Measurements from ENCODE around the gene ADK. TPM values are rescaled to one million over a fixed set of nuclear protein-coding genes. Genes with fewer than 3 reads are reported as not detected.

ADK gene
- polyA plus RNA-seq, 1 donor (not counting 4 experiments of a cell fraction or from before 2014, with no cell fraction given) = 139 TPM

- FAIRE-seq = no peak
- no peak for TF ChIP-seq EZH2 (IDR thresholded peaks at IDR 0.05; ENCODE audit: low read length)
- TF ChIP-seq CTCF (optimal IDR thresholded peaks at IDR 0.05 in 1 of 3, IDR thresholded peaks at IDR 0.05 in 1 of 3, conservative IDR thresholded peaks at IDR 0.05 in 1 of 3; ENCODE audit: extremely low read depth in 1 of 3, insufficient read depth in 2 of 3, low read length in 3 of 3) = no peak
- peaks cover 37% of the 10 kb centered on the region for H3K79me2 ChIP-seq (ENCODE audit: control insufficient read depth, insufficient read depth, low read length)
These were observed 5.9 kb downstream of the ADK start for GRCh38 chr10:74156919-74157289.

DNA sequence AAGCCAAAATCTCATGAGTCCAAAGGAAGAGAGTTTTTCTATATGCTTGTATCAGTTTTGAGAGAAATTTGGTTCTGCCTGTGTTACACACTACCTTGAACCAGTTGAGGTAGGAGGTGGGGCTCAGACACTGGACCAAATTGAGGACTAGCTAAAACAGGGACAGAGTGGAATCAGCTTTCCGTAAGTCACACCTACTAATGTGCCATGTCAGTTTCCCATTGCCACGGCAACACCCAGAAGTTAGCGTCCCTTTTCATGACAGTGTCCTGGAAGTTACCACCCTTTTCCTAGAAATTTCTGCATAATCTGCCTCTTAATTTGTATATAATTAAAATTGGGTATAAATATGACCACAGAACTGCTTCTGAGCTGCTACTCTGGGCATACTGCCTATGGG lies 9.0 kb downstream of the ADK start:
- FAIRE-seq = no peak
- no peak overlapping the region for H3K4me3 ChIP-seq (ENCODE audit: control insufficient read depth in 2 of 3, extremely low read depth in 1 of 3, insufficient read depth in 2 of 3, low read depth in 1 of 3, low read length in 3 of 3)
- H3K9me3 ChIP-seq (ENCODE audit: control insufficient read depth, low read depth, low read length) = no peaks in the 10 kb centered on the region

More at GRCh38 chr10:74156919-74157289, 5.9 kb downstream of the ADK start:
- peaks cover 13% of the 10 kb centered on the region for H3K4me1 ChIP-seq (ENCODE audit: control insufficient read depth, extremely low read depth, insufficient read depth, low read length)
- H3K36me3 ChIP-seq (ENCODE audit: control insufficient read depth in 2 of 2, extremely low read depth in 1 of 2, insufficient read depth in 2 of 2, low read length in 2 of 2) = peaks cover 0 to 1% of the 10 kb centered on the region in 2 experiments
- dilution Hi-C loops (cut with MboI; ENCODE audit: extremely low pct_ligation_motif_present, low sequenced_read_pairs) = no loop called here
- H3K9me1 ChIP-seq (ENCODE audit: control insufficient read depth, extremely low read depth, insufficient read depth, low read length) = peaks cover 2% of the 10 kb centered on the region
- no peak overlapping the region for H3K27ac ChIP-seq (ENCODE audit: control insufficient read depth, insufficient read depth, low read length)
- no peaks in the 10 kb centered on the region for H3K27me3 ChIP-seq (ENCODE audit: control insufficient read depth, extremely low read depth, insufficient read depth, low read length)
- no peaks in the 10 kb centered on the region for H3K9me3 ChIP-seq (ENCODE audit: control insufficient read depth, low read depth, low read length)
- H4K20me1 ChIP-seq (ENCODE audit: control insufficient read depth, extremely low read depth, insufficient read depth, low read length) = no peaks in the 10 kb centered on the region
- no peak overlapping the region for H3K9ac ChIP-seq (ENCODE audit: control insufficient read depth, extremely low read depth, insufficient read depth, low read length)
- H2AFZ ChIP-seq (ENCODE audit: control insufficient read depth, low read length) = no peak overlapping the region
- H3K4me2 ChIP-seq (ENCODE audit: control insufficient read depth, extremely low read depth, insufficient read depth, low read depth, low read length) = no peak overlapping the region
- no peak overlapping the region for H3K4me3 ChIP-seq (ENCODE audit: control insufficient read depth in 2 of 3, extremely low read depth in 1 of 3, insufficient read depth in 2 of 3, low read depth in 1 of 3, low read length in 3 of 3)
- no peak for DNase-seq (ENCODE audit: low read depth, low spot score)

More for the DNA sequence above, 9.0 kb downstream of the ADK start:
- H3K27ac ChIP-seq (ENCODE audit: control insufficient read depth, insufficient read depth, low read length) = no peak overlapping the region
- peaks cover 2% of the 10 kb centered on the region for H3K4me1 ChIP-seq (ENCODE audit: control insufficient read depth, extremely low read depth, insufficient read depth, low read length)
- dilution Hi-C loops (cut with MboI; ENCODE audit: extremely low pct_ligation_motif_present, low sequenced_read_pairs) = no loop called here
- peaks cover 2% of the 10 kb centered on the region for H3K9me1 ChIP-seq (ENCODE audit: control insufficient read depth, extremely low read depth, insufficient read depth, low read length)
- no peaks in the 10 kb centered on the region for H3K27me3 ChIP-seq (ENCODE audit: control insufficient read depth, extremely low read depth, insufficient read depth, low read length)
- peaks cover 15% of the 10 kb centered on the region for H3K79me2 ChIP-seq (ENCODE audit: control insufficient read depth, insufficient read depth, low read length)
- no peak overlapping the region for H2AFZ ChIP-seq (ENCODE audit: control insufficient read depth, low read length)
- no peak for TF ChIP-seq CTCF (optimal IDR thresholded peaks at IDR 0.05 in 1 of 3, IDR thresholded peaks at IDR 0.05 in 1 of 3, conservative IDR thresholded peaks at IDR 0.05 in 1 of 3; ENCODE audit: extremely low read depth in 1 of 3, insufficient read depth in 2 of 3, low read length in 3 of 3)
- TF ChIP-seq EZH2 (IDR thresholded peaks at IDR 0.05; ENCODE audit: low read length) = no peak
- no peak overlapping the region for H3K4me2 ChIP-seq (ENCODE audit: control insufficient read depth, extremely low read depth, insufficient read depth, low read depth, low read length)
- no peaks in the 10 kb centered on the region for H3K36me3 ChIP-seq (ENCODE audit: control insufficient read depth in 2 of 2, extremely low read depth in 1 of 2, insufficient read depth in 2 of 2, low read length in 2 of 2)
- H4K20me1 ChIP-seq (ENCODE audit: control insufficient read depth, extremely low read depth, insufficient read depth, low read length) = no peaks in the 10 kb centered on the region
- H3K9ac ChIP-seq (ENCODE audit: control insufficient read depth, extremely low read depth, insufficient read depth, low read length) = no peak overlapping the region
- no peak for DNase-seq (ENCODE audit: low read depth, low spot score)
